Measurements from ENCODE around the gene CASP9. TPM values are rescaled to one million over a fixed set of nuclear protein-coding genes. Genes with fewer than 3 reads are reported as not detected.
A peak's percentile ranks its signal among the peaks of the same experiment; 100 is the strongest.
"Not testable (repeated sequence)": the region's sequence is repeated elsewhere in the genome, so short reads cannot be mapped to it uniquely, and the experiment has no call there.

The CASP9 gene
- total and polyA plus RNA-seq, 7 donors = 5.3 to 10.5 (median 8.0) TPM

DNA sequence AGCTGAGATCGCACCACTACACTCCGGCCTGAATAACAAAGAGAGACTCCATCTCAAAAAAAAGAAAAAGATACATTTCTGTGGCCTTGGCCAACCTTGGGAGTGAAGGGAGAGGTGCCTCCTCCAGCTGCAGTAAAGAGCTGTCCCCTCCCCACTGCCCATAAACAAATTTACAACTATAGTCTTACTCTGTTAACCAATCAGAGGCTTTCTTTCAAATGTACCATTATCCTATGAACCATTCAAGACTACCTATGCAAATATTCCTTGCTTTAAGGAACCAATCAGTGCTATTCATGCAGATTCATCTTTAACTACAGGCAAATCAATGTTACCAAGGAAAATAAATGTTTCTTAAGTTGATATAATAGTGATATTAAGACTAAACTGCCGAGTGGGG lies 47.1 kb downstream of the CASP9 start:
- DNase-seq = no peak
- 95 to 98% (median 96%) methylated on average over 3 of the region's 3 CpGs for WGBS, 3 donors
- TF ChIP-seq, protein P1, sequence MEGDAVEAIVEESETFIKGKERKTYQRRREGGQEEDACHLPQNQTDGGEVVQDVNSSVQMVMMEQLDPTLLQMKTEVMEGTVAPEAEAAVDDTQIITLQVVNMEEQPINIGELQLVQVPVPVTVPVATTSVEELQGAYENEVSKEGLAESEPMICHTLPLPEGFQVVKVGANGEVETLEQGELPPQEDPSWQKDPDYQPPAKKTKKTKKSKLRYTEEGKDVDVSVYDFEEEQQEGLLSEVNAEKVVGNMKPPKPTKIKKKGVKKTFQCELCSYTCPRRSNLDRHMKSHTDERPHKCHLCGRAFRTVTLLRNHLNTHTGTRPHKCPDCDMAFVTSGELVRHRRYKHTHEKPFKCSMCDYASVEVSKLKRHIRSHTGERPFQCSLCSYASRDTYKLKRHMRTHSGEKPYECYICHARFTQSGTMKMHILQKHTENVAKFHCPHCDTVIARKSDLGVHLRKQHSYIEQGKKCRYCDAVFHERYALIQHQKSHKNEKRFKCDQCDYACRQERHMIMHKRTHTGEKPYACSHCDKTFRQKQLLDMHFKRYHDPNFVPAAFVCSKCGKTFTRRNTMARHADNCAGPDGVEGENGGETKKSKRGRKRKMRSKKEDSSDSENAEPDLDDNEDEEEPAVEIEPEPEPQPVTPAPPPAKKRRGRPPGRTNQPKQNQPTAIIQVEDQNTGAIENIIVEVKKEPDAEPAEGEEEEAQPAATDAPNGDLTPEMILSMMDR (IDR thresholded peaks at IDR 0.05) = no peak
- Histone ChIP-seq H3K4me1 (no peaks in the 10 kb centered on the region), H3K27me3 (ENCODE audit: insufficient read depth in 3 of 3, low read length in 2 of 3) (no peaks in the 10 kb centered on the region), H3K27ac (no peak overlapping the region), H3K4me3 (no peak overlapping the region), H3K36me3 (ENCODE audit: insufficient read depth in 1 of 2, low read depth in 1 of 2) (no peaks in the 10 kb centered on the region), H3K9me3 (no peaks in the 10 kb centered on the region)
- intact Hi-C loops (cut with DNase I) = no loop called here
- ATAC-seq = no peak

GRCh38 chr1:15475752-15476314 lies 48.2 kb downstream of the CASP9 start, which contains the start of gene CELA2B:
Gene CELA2B (plus strand): TSS chr1:15476104. CDS start chr1:15476126, 22 bp downstream.
- TF ChIP-seq, protein P1 (IDR thresholded peaks at IDR 0.05) = no peak
- H3K27ac ChIP-seq = no peak within 1 kb of the TSS
- intact Hi-C loops (cut with DNase I) = no loop called here
- ATAC-seq (no peak), DNase-seq (no peak)
- no peaks in the 10 kb centered on the region for H3K9me3 ChIP-seq
- H3K4me3 ChIP-seq = no peak within 1 kb of the TSS
- H3K27me3 ChIP-seq (ENCODE audit: insufficient read depth in 3 of 3, low read length in 2 of 3) = no peaks in the 10 kb centered on the region
- WGBS, 3 donors = 72 to 78% (median 74%) methylated on average over 5 of the region's 5 CpGs
- H3K4me1 ChIP-seq = no peaks in the 10 kb centered on the region
- H3K36me3 ChIP-seq (ENCODE audit: insufficient read depth in 1 of 2, low read depth in 1 of 2) = no peaks in the 10 kb centered on the region

- no peaks in the 10 kb centered on the region for H3K9me3 ChIP-seq
- WGBS, 3 donors = 85 to 90% (median 89%) methylated on average over 11 of the region's 11 CpGs
- H3K4me3 ChIP-seq = no peak overlapping the region
- no peaks in the 10 kb centered on the region for H3K36me3 ChIP-seq (ENCODE audit: insufficient read depth in 1 of 2, low read depth in 1 of 2)
- H3K27ac ChIP-seq = no peak overlapping the region
- intact Hi-C loops (cut with DNase I) = no loop called here
- no peaks in the 10 kb centered on the region for H3K4me1 ChIP-seq
- no peaks in the 10 kb centered on the region for H3K27me3 ChIP-seq (ENCODE audit: insufficient read depth in 3 of 3, low read length in 2 of 3)
- DNase-seq (no peak), ATAC-seq (no peak)
- TF ChIP-seq, protein P1 (IDR thresholded peaks at IDR 0.05) = no peak
These were observed 51.4 kb downstream of the CASP9 start for GRCh38 chr1:15472587-15472986.

GRCh38 chr1:15471723-15472122 lies 52.3 kb downstream of the CASP9 start:
- intact Hi-C loops (cut with DNase I); DNase-seq; H3K27me3 ChIP-seq (ENCODE audit: insufficient read depth in 3 of 3, low read length in 2 of 3); H3K4me3 ChIP-seq; ATAC-seq; H3K27ac ChIP-seq; H3K4me1 ChIP-seq; H3K9me3 ChIP-seq; H3K36me3 ChIP-seq (ENCODE audit: insufficient read depth in 1 of 2, low read depth in 1 of 2): not testable (repeated sequence)
- 76 to 83% (median 80%) methylated on average over 6 of the region's 6 CpGs for WGBS, 3 donors

GRCh38 chr1:15471067-15471466 lies 52.9 kb downstream of the CASP9 start:
- H3K9me3 ChIP-seq; H3K36me3 ChIP-seq (ENCODE audit: insufficient read depth in 1 of 2, low read depth in 1 of 2); intact Hi-C loops (cut with DNase I); H3K27me3 ChIP-seq (ENCODE audit: insufficient read depth in 3 of 3, low read length in 2 of 3); H3K4me1 ChIP-seq; ATAC-seq; H3K4me3 ChIP-seq; H3K27ac ChIP-seq; DNase-seq: not testable (repeated sequence)
- 31 to 55% (median 35%) methylated on average over 5 of the region's 5 CpGs for WGBS, 3 donors

- intact Hi-C loops (cut with DNase I); H3K4me1 ChIP-seq; DNase-seq; H3K27ac ChIP-seq; H3K4me3 ChIP-seq; H3K9me3 ChIP-seq; H3K27me3 ChIP-seq (ENCODE audit: insufficient read depth in 3 of 3, low read length in 2 of 3); H3K36me3 ChIP-seq (ENCODE audit: insufficient read depth in 1 of 2, low read depth in 1 of 2): not testable (repeated sequence)
- WGBS, 3 donors = 33 to 44% (median 44%) methylated on average over 9 of the region's 9 CpGs
- peak; percentile 28 to 72 (median 36) for ATAC-seq
These were observed 54.1 kb downstream of the CASP9 start for GRCh38 chr1:15469821-15470448.
